HUES6 (cell line): Measurements from ENCODE around the gene OR8K3.

Source experiments
- H3K27ac ChIP-seq: 2 replicates; pipeline ENCODE4 v1.7.0; 2013; ENCODE audit warnings: low read depth, mild to moderate bottlenecking, low read length, inconsistent platforms
- H3K27me3 ChIP-seq: 2 replicates; pipeline ENCODE4 v1.6.1; 2013; ENCODE audit warnings: low read length; ENCODE audit not compliant: control insufficient read depth, insufficient read depth
- H3K36me3 ChIP-seq: 2 replicates; pipeline ENCODE4 v1.6.1; 2013; ENCODE audit warnings: low read length; ENCODE audit not compliant: control insufficient read depth, insufficient read depth
- H3K4me1 ChIP-seq: 2 replicates; pipeline ENCODE4 v1.6.1; 2013; ENCODE audit warnings: low read length; ENCODE audit not compliant: control insufficient read depth, insufficient read depth
- H3K4me3 ChIP-seq: 2 replicates; pipeline ENCODE4 v1.5.1; 2013; ENCODE audit warnings: low read depth, low read length
- H3K9ac ChIP-seq: one replicate; pipeline ENCODE4 v1.6.1; 2013; ENCODE audit warnings: mild to moderate bottlenecking, low read length
- H3K9me3 ChIP-seq: 2 replicates; pipeline ENCODE4 v1.6.1; 2013; ENCODE audit warnings: low read depth, low read length; ENCODE audit not compliant: control insufficient read depth, insufficient read depth

The OR8K3 gene

GRCh38 chr11:56314844-56315243 is at the start of gene OR8K3:
OR8K3 (plus strand) TSS chr11:56315144; CDS start chr11:56318307, 3,163 bp downstream.
- H3K36me3 ChIP-seq: no peaks in the 10 kb centered on the region
- no peaks in the 10 kb centered on the region for H3K4me1 ChIP-seq
- H3K4me3 ChIP-seq: no peak within 1 kb of the TSS
- no peaks in the 10 kb centered on the region for H3K27me3 ChIP-seq
- no peak within 1 kb of the TSS for H3K27ac ChIP-seq
- H3K9ac ChIP-seq: no peak within 1 kb of the TSS
- H3K9me3 ChIP-seq: no peaks in the 10 kb centered on the region

- Histone ChIP-seq H3K27ac (no peak overlapping the region), H3K4me3 (no peak overlapping the region), H3K9ac (no peak overlapping the region), H3K9me3 (0 out of 2 replicates have a peak, but pooled peaks cover 3% of the 10 kb centered on the region), H3K4me1 (no peaks in the 10 kb centered on the region), H3K27me3 (no peaks in the 10 kb centered on the region), H3K36me3 (no peaks in the 10 kb centered on the region)
Observed at GRCh38 chr11:56271092-56271491, 43.9 kb upstream of the OR8K3 start.

GRCh38 chr11:56273854-56274253 is 41.1 kb upstream of the OR8K3 start, which contains the start of gene OR5T1:
OR5T1 (plus strand) TSS chr11:56274154; CDS start chr11:56275639, 1,485 bp downstream.
- Histone ChIP-seq H3K9ac (no peak within 1 kb of the TSS), H3K9me3 (no peaks in the 10 kb centered on the region), H3K4me3 (no peak within 1 kb of the TSS)

GRCh38 chr11:56292154-56292553 is 22.8 kb upstream of the OR8K3 start, which contains the start of gene OR8H1:
OR8H1 (minus strand) TSS chr11:56292254; CDS start chr11:56291062, 1,192 bp downstream.
- Histone ChIP-seq H3K36me3 (no peaks in the 10 kb centered on the region), H3K4me3 (no peak within 1 kb of the TSS), H3K27ac (no peak within 1 kb of the TSS), H3K9me3 (no peaks in the 10 kb centered on the region), H3K4me1 (no peaks in the 10 kb centered on the region; the same call in 1 of the 2 replicates), H3K9ac (no peak within 1 kb of the TSS), H3K27me3 (no peaks in the 10 kb centered on the region)

More at GRCh38 chr11:56273854-56274253, 41.1 kb upstream of the OR8K3 start, which contains the start of gene OR5T1:
- no peaks in the 10 kb centered on the region for H3K4me1 ChIP-seq
- no peak within 1 kb of the TSS for H3K27ac ChIP-seq
- no peaks in the 10 kb centered on the region for H3K27me3 ChIP-seq
- H3K36me3 ChIP-seq: no peaks in the 10 kb centered on the region

- Histone ChIP-seq H3K9me3 (no peaks in the 10 kb centered on the region), H3K27me3 (no peaks in the 10 kb centered on the region), H3K27ac (no peak overlapping the region), H3K4me1 (no peaks in the 10 kb centered on the region), H3K36me3 (no peaks in the 10 kb centered on the region), H3K9ac (no peak overlapping the region), H3K4me3 (no peak overlapping the region)
Observed at GRCh38 chr11:56296898-56297297, 18.0 kb upstream of the OR8K3 start.

GRCh38 chr11:56307836-56308235 is 7.1 kb upstream of the OR8K3 start:
- H3K9me3 ChIP-seq: peaks cover 5% of the 10 kb centered on the region; the same call in 1 of the 2 replicates
- no peaks in the 10 kb centered on the region for H3K4me1 ChIP-seq
- H3K27ac ChIP-seq: no peak overlapping the region
- no peaks in the 10 kb centered on the region for H3K27me3 ChIP-seq
- H3K4me3 ChIP-seq: no peak overlapping the region
- no peak overlapping the region for H3K9ac ChIP-seq
- H3K36me3 ChIP-seq: no peaks in the 10 kb centered on the region

GRCh38 chr11:56331861-56332491 is 17.0 kb downstream of the OR8K3 start:
- Histone ChIP-seq H3K4me1 (no peaks in the 10 kb centered on the region), H3K27me3 (no peaks in the 10 kb centered on the region), H3K9ac (no peak overlapping the region), H3K9me3 (peaks cover 5% of the 10 kb centered on the region; the same call in 1 of the 2 replicates), H3K4me3 (no peak overlapping the region), H3K36me3 (no peaks in the 10 kb centered on the region), H3K27ac (no peak overlapping the region)

- Histone ChIP-seq H3K4me1 (peaks cover 7% of the 10 kb centered on the region), H3K27me3 (no peaks in the 10 kb centered on the region), H3K9me3 (peaks cover 12% of the 10 kb centered on the region; the same call in 1 of the 2 replicates), H3K4me3 (no peak overlapping the region), H3K27ac (no peak overlapping the region), H3K36me3 (no peaks in the 10 kb centered on the region), H3K9ac (no peak overlapping the region)
Observed at GRCh38 chr11:56333156-56333555, 18.2 kb downstream of the OR8K3 start.

- H3K9ac ChIP-seq: no peak overlapping the region
- H3K4me1 ChIP-seq: peaks cover 7% of the 10 kb centered on the region
- H3K36me3 ChIP-seq: no peaks in the 10 kb centered on the region
- no peak overlapping the region for H3K4me3 ChIP-seq
- H3K27ac ChIP-seq: no peak overlapping the region
- H3K9me3 ChIP-seq: peaks cover 20% of the 10 kb centered on the region
- H3K27me3 ChIP-seq: no peaks in the 10 kb centered on the region
Observed at GRCh38 chr11:56340289-56340688, 25.3 kb downstream of the OR8K3 start.

- Histone ChIP-seq H3K36me3 (no peaks in the 10 kb centered on the region), H3K4me1 (no peaks in the 10 kb centered on the region), H3K27ac (no peak within 1 kb of the TSS), H3K4me3 (no peak within 1 kb of the TSS), H3K9me3 (peaks cover 6% of the 10 kb centered on the region), H3K9ac (no peak within 1 kb of the TSS), H3K27me3 (no peaks in the 10 kb centered on the region)
Observed at GRCh38 chr11:56345739-56346138, 30.8 kb downstream of the OR8K3 start, which contains the start of gene OR8K1. OR8K1 (plus strand) TSS chr11:56346039; CDS start chr11:56346039, 0 bp downstream.

GRCh38 chr11:56353991-56354390 is 39.0 kb downstream of the OR8K3 start, which contains the start of gene OR8J1:
OR8J1 (plus strand) TSS chr11:56354291; CDS start chr11:56360247, 5,956 bp downstream.
- Histone ChIP-seq H3K27me3 (no peaks in the 10 kb centered on the region), H3K9me3 (no peaks in the 10 kb centered on the region)

More at GRCh38 chr11:56353991-56354390, 39.0 kb downstream of the OR8K3 start, which contains the start of gene OR8J1:
- no peaks in the 10 kb centered on the region for H3K4me1 ChIP-seq
- no peak within 1 kb of the TSS for H3K27ac ChIP-seq
- no peak within 1 kb of the TSS for H3K4me3 ChIP-seq
- no peaks in the 10 kb centered on the region for H3K36me3 ChIP-seq
- H3K9ac ChIP-seq: no peak within 1 kb of the TSS
